Sigmoid colon (tissue), 4 donors: ENCODE data around the gene OR7A5.
"Not testable (repeated sequence)": the region's sequence is repeated elsewhere in the genome, so short reads cannot be mapped to it uniquely, and the experiment has no call there.

Source experiments
- CTCF ChIP-seq, 4 experiments: fragments of 450-650 bp in 3 of 4; fragments of 200-600 bp in 1 of 4; IDR thresholded peaks; one replicate each; pipeline ENCODE4 v1.5.1; 2016 to 2019; ENCODE audit warnings: antibody characterized with exemption in 4 of 4, mild to moderate bottlenecking in 3 of 4, moderate library complexity in 2 of 4
- POLR2AphosphoS5 ChIP-seq, 4 donors: sonication (generic); formaldehyde crosslinking; IDR thresholded peaks; one replicate each; pipeline ENCODE4 v1.6.1; 2017; ENCODE audit warnings: antibody characterized with exemption in 4 of 4

GRCh38 chr19:14783410-14783998 is 51.5 kb downstream of the OR7A5 start:
- not testable (repeated sequence) for TF ChIP-seq CTCF, POLR2AphosphoS5 (IDR thresholded peaks at IDR 0.05)
